Stimulated activated CD4-positive, alpha-beta T cell treated with anti-CD3 and anti-CD28 coated beads, TNF-alpha, amount 100 ng/mL, for 1 hour (primary cell): Measurements from ENCODE around the gene TPBGL.

Experiments
- DNase-seq, 3 donors: peaks; one replicate each; pipeline ENCODE4 v3.0.0-alpha.2; 2020; ENCODE audit warnings: low read depth in 3 of 3, low spot score in 1 of 3

TPBGL gene

DNA sequence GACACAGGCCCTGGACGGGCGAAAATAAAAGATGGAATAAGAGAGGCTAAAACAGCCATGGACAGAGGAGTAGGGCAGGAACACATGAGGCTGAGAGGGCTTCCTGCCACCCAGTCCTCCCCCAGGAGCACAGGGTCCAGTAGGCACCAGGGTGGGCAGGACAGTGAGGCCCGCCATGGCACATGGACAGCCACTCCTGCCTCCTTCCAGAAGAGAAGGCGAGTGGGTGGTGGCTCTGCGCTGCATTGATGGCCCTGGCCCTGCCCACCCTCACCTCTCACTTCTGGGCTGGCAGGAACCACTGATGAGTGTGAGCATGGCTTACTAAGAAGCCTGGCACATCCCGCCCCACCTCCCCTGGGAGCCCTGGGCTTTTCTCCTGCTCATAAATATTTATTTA is 51.2 kb downstream of the TPBGL start:
- no peak for DNase-seq

- DNase-seq: no peak
Measured at GRCh38 chr11:75292943-75293342, 52.4 kb downstream of the TPBGL start.
